HepG2 (cell line): ENCODE data around the gene TUBA8. TPM values are rescaled to one million over a fixed set of nuclear protein-coding genes. Genes with fewer than 3 reads are reported as not detected.
A peak's percentile ranks its signal among the peaks of the same experiment; 100 is the strongest.

Experiments used
- AGO1 ChIP-seq: fragments of 200-400 bp; formaldehyde crosslinking; IDR thresholded peaks from 2 replicates; pipeline ENCODE4 v1.6.1; 2017; ENCODE audit warnings: mild to moderate bottlenecking, low read depth, low read length, moderate library complexity; ENCODE audit not compliant: poor library complexity, severe bottlenecking
- BCL6 ChIP-seq: IDR thresholded peaks from 2 replicates; pipeline ENCODE4 v1.6.1; 2016; ENCODE audit warnings: missing genetic modification reagents, missing compliant biosample characterization
- CHCHD3 ChIP-seq: sonication (generic); formaldehyde crosslinking; IDR thresholded peaks from 2 replicates; pipeline ENCODE4 v1.8.0; 2022; ENCODE audit warnings: mild to moderate bottlenecking, missing genetic modification reagents, moderate library complexity
- CHD2 ChIP-seq: IDR thresholded peaks from 2 replicates; pipeline ENCODE4 v1.6.1; 2011; ENCODE audit warnings: low read depth, low read length, improper control_type of control experiment
- EEA1 ChIP-seq: sonication (generic); formaldehyde crosslinking; IDR thresholded peaks from 2 replicates; pipeline ENCODE4 v1.5.1; 2020; ENCODE audit warnings: mild to moderate bottlenecking, missing genetic modification reagents, borderline replicate concordance
- FLYWCH1 ChIP-seq: sonication (generic); formaldehyde crosslinking; IDR thresholded peaks from 2 replicates; pipeline ENCODE4 v1.8.1; 2023; ENCODE audit warnings: mild to moderate bottlenecking, missing genetic modification reagents
- GABPA ChIP-seq, 2 experiments: IDR thresholded peaks; 2 replicates each; pipeline ENCODE4 v1.6.1; 2011 to 2016; ENCODE audit warnings: low read depth in 2 of 2, low read length in 1 of 2, missing biosample characterization in 1 of 2, missing genetic modification characterization in 1 of 2
- IKZF4 ChIP-seq: sonication (generic); formaldehyde crosslinking; IDR thresholded peaks from 2 replicates; pipeline ENCODE4 v1.5.1; 2020; ENCODE audit warnings: borderline replicate concordance, mild to moderate bottlenecking, low read depth, missing genetic modification reagents; ENCODE audit errors: not compliant biosample characterization
- KAT8 ChIP-seq: IDR thresholded peaks from 2 replicates; pipeline ENCODE4 v1.6.1; 2016; ENCODE audit warnings: missing genetic modification reagents, missing compliant biosample characterization
- MYC ChIP-seq: sonication (generic); formaldehyde crosslinking; IDR thresholded peaks from 2 replicates; pipeline ENCODE4 v1.9.0; 2021; ENCODE audit warnings: missing genetic modification reagents, borderline replicate concordance
- NFYC ChIP-seq: IDR thresholded peaks from 2 replicates; pipeline ENCODE4 v1.6.1; 2016; ENCODE audit warnings: missing genetic modification reagents, missing compliant biosample characterization
- ONECUT2 ChIP-seq: sonication (generic); formaldehyde crosslinking; IDR thresholded peaks from 2 replicates; pipeline ENCODE4 v1.4.0; 2020; ENCODE audit warnings: missing genetic modification reagents
- PAF1 ChIP-seq: IDR thresholded peaks from 2 replicates; pipeline ENCODE4 v1.6.1; 2016; ENCODE audit warnings: missing genetic modification reagents, missing compliant biosample characterization
- SRSF9 ChIP-seq: fragments of 200-400 bp; formaldehyde crosslinking; IDR thresholded peaks from 2 replicates; pipeline ENCODE4 v1.6.1; 2018; ENCODE audit warnings: borderline replicate concordance, mild to moderate bottlenecking, low read depth, low read length; ENCODE audit not compliant: insufficient read depth, poor library complexity, severe bottlenecking
- SYNCRIP ChIP-seq: fragments of 200-400 bp; formaldehyde crosslinking; IDR thresholded peaks from 2 replicates; pipeline ENCODE4 v1.6.1; 2018; ENCODE audit warnings: mild to moderate bottlenecking, low read depth, low read length; ENCODE audit not compliant: insufficient read depth
- THYN1 ChIP-seq: sonication (generic); formaldehyde crosslinking; IDR thresholded peaks from 2 replicates; pipeline ENCODE4 v1.8.1; 2023; ENCODE audit warnings: low read depth, mild to moderate bottlenecking, moderate library complexity, missing genetic modification reagents, borderline replicate concordance
- TOE1 ChIP-seq: sonication (generic); formaldehyde crosslinking; IDR thresholded peaks from 2 replicates; pipeline ENCODE4 v1.4.0; 2020; ENCODE audit warnings: mild to moderate bottlenecking, missing genetic modification reagents
- ZEB1 ChIP-seq: IDR thresholded peaks from 2 replicates; pipeline ENCODE4 v1.6.1; 2012; ENCODE audit warnings: mild to moderate bottlenecking, low read depth, inconsistent platforms; ENCODE audit not compliant: insufficient replicate concordance
- ZMAT3 ChIP-seq: sonication (generic); formaldehyde crosslinking; conservative IDR thresholded peaks from 2 replicates; pipeline ENCODE4 v1.7.0; 2021; ENCODE audit warnings: missing genetic modification reagents
- ZNF205 ChIP-seq: IDR thresholded peaks from 2 replicates; pipeline ENCODE4 v1.6.1; 2018; ENCODE audit warnings: missing biosample characterization, missing genetic modification reagents
- ZNF282 ChIP-seq: fragments of 450-650 bp; IDR thresholded peaks from 2 replicates; pipeline ENCODE4 v1.6.1; 2018; ENCODE audit not compliant: partially characterized antibody
- ZNF552 ChIP-seq: sonication (generic); formaldehyde crosslinking; IDR thresholded peaks from 2 replicates; pipeline ENCODE4 v1.9.0; 2022; ENCODE audit warnings: missing genetic modification reagents, mild to moderate bottlenecking, borderline replicate concordance
- ZNF605 ChIP-seq: sonication (generic); formaldehyde crosslinking; IDR thresholded peaks from 2 replicates; pipeline ENCODE4 v1.8.0; 2022; ENCODE audit warnings: mild to moderate bottlenecking, missing genetic modification reagents
- ZNF749 ChIP-seq: sonication (generic); formaldehyde crosslinking; IDR thresholded peaks from 2 replicates; pipeline ENCODE4 v1.8.0; 2022; ENCODE audit warnings: mild to moderate bottlenecking, missing genetic modification reagents, moderate library complexity, borderline replicate concordance
- ZNF75D ChIP-seq: sonication (generic); formaldehyde crosslinking; IDR thresholded peaks from 2 replicates; pipeline ENCODE4 v1.8.1; 2023; ENCODE audit warnings: missing genetic modification reagents, mild to moderate bottlenecking, borderline replicate concordance
- polyA plus RNA-seq, 8 experiments: library from polyadenylated mRNA; depleted of rRNA in 3 of 8; stranded (reverse) in 7 of 8; unstranded in 1 of 8; fragments of >200 nt; fragmentation: Illumina TruSeq in 4 of 8; extraction: Trizol in 4 of 8; gene quantifications; 2 replicates each; pipeline versions ENCODE4 v1.2.1 to v1.2.3, GENCODE V29; 2011 to 2016; ENCODE audit warnings: low read depth in 4 of 8, missing spikeins in 1 of 8, mixed read lengths in 1 of 8; ENCODE audit not compliant: insufficient read depth in 1 of 8
- total RNA-seq, 5 experiments: library from RNA; depleted of rRNA; stranded (reverse); fragments of >200 nt; fragmentation: Illumina TruSeq; extraction: Trizol; gene quantifications; 2 replicates each; pipeline ENCODE4 v1.2.3, GENCODE V29; 2016; ENCODE audit warnings: low read depth in 1 of 5
- TF ChIP-seq, protein P1 (sequence below): sonication (generic); formaldehyde crosslinking; IDR thresholded peaks from 2 replicates; pipeline ENCODE4 v1.8.1; 2023; ENCODE audit warnings: mild to moderate bottlenecking, inconsistent platforms, moderate library complexity, missing genetic modification reagents, borderline replicate concordance
- TF ChIP-seq, protein P2 (sequence below): sonication (generic); formaldehyde crosslinking; IDR thresholded peaks from 2 replicates; pipeline ENCODE4 v1.4.0; 2020; ENCODE audit warnings: missing genetic modification reagents, mild to moderate bottlenecking, borderline replicate concordance

The TUBA8 gene
- total and polyA plus RNA-seq, 2 of the 13 experiments (the other 11 are each of a cell fraction or from before 2014, with no cell fraction given), result 0.35 to 0.69 TPM

DNA sequence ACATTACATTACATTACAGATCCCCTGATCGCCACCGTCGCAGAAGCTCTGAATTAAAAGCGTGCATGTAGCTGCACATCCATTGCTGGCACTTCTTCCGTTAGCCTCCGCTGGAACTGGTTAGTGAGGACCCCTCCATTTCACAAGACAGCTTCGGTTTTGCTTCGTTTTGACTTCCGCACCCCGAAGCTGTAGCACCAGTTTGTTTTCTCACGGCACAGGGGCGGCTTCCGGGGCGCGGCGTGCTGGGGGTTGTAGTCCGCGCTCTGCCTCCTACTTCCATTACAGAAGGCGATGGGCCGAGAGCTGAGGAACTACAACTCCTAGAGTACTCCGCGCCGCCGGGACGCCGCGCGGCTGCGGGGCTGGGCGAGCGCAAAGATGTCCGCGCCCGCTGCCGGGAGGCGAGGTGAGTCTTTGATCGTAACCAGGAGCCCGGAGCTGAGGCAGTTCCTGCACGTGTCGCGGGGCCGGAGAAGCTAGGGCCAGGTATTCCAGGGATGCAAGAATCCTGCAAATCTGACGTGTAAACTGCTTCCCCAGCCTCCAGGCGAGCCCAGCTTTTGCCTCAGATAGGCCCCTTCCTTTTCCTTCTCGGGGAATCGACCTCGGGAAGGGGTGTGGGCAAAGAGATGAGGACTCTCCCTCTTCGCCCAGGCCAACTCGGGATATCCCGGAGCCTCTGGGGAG, 32.8 kb upstream of the TUBA8 start, which contains the start of gene PEX26 (continued):
- TF ChIP-seq, protein P1, sequence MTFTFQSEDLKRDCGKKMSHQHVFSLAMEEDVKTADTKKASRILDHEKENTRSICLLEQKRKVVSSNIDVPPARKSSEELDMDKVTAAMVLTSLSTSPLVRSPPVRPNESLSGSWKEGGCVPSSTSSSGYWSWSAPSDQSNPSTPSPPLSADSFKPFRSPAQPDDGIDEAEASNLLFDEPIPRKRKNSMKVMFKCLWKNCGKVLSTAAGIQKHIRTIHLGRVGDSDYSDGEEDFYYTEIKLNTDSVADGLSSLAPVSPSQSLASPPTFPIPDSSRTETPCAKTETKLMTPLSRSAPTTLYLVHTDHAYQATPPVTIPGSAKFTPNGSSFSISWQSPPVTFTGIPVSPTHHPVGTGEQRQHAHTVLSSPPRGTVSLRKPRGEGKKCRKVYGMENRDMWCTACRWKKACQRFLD (CRISPR knock-in tag), result 0 out of 2 replicates have a peak, but pooled peaks have one; percentile 28
- TF ChIP-seq AGO1 (peak; percentile 53), ZNF282 (no peak), ZMAT3 (CRISPR knock-in tag) (0 out of 2 replicates have a peak, but pooled peaks have one; percentile 21), CHD2 (peak; percentile 75), ZNF205 (no peak), FLYWCH1 (CRISPR knock-in tag) (no peak), ONECUT2 (CRISPR knock-in tag) (no peak), KAT8 (CRISPR knock-in tag) (peak; percentile 96), ZEB1 (no peak), PAF1 (CRISPR knock-in tag) (no peak), THYN1 (CRISPR knock-in tag) (no peak), ZNF749 (CRISPR knock-in tag) (no peak), NFYC (CRISPR knock-in tag) (0 out of 2 replicates have a peak, but pooled peaks have one; percentile 30), ZNF605 (CRISPR knock-in tag) (0 out of 2 replicates have a peak, but pooled peaks have one; percentile 61), IKZF4 (CRISPR knock-in tag) (no peak), BCL6 (no peak), EEA1 (CRISPR knock-in tag) (no peak; the same call in 1 of the 2 replicates), SRSF9 (no peak), CHCHD3 (no peak), MYC (peak; percentile 71; the same call in 1 of the 2 replicates), SYNCRIP (no peak), ZNF552 (no peak), ZNF75D (CRISPR knock-in tag) (no peak), TOE1 (0 out of 2 replicates have a peak, but pooled peaks have one; percentile 32), GABPA (IDR thresholded peaks at IDR 0.05; ENCODE audit: low read depth, low read length) (peak; percentile 86), GABPA (CRISPR knock-in tag; IDR thresholded peaks at IDR 0.05; ENCODE audit: low read depth) (peak; percentile 94)
- TF ChIP-seq, protein P2, sequence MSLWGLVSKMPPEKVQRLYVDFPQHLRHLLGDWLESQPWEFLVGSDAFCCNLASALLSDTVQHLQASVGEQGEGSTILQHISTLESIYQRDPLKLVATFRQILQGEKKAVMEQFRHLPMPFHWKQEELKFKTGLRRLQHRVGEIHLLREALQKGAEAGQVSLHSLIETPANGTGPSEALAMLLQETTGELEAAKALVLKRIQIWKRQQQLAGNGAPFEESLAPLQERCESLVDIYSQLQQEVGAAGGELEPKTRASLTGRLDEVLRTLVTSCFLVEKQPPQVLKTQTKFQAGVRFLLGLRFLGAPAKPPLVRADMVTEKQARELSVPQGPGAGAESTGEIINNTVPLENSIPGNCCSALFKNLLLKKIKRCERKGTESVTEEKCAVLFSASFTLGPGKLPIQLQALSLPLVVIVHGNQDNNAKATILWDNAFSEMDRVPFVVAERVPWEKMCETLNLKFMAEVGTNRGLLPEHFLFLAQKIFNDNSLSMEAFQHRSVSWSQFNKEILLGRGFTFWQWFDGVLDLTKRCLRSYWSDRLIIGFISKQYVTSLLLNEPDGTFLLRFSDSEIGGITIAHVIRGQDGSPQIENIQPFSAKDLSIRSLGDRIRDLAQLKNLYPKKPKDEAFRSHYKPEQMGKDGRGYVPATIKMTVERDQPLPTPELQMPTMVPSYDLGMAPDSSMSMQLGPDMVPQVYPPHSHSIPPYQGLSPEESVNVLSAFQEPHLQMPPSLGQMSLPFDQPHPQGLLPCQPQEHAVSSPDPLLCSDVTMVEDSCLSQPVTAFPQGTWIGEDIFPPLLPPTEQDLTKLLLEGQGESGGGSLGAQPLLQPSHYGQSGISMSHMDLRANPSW (CRISPR knock-in tag), result no peak
